ENCODE results near the gene PXDC1.

Gene PXDC1

GRCh38 chr6:3764516-3765335, 13.2 kb upstream of the PXDC1 start:
- no peak overlapping the region for H4K8ac ChIP-seq (ENCODE audit: low read depth, low read length)
- no peak overlapping the region for H3K4ac ChIP-seq (ENCODE audit: low read length)
- H3K18ac ChIP-seq (ENCODE audit: low read length): peak overlapping the region; percentile 68
- no peak overlapping the region for H2BK120ac ChIP-seq (ENCODE audit: low read depth, low read length)
- no peak overlapping the region for H3K14ac ChIP-seq (ENCODE audit: low read length)
- H3K4me2 ChIP-seq (ENCODE audit: insufficient read depth, low read length, poor library complexity, severe bottlenecking): no peak overlapping the region
- no peak overlapping the region for H4K91ac ChIP-seq (ENCODE audit: low read depth, low read length, poor library complexity)
- H3K9ac ChIP-seq (ENCODE audit: low read depth, low read length, poor library complexity): no peak overlapping the region
- H2BK12ac ChIP-seq (ENCODE audit: low read length): no peak overlapping the region
- no peak overlapping the region for H2AK5ac ChIP-seq (ENCODE audit: low read depth, low read length)
- no peak overlapping the region for H2BK5ac ChIP-seq (ENCODE audit: low read length)
- no peak for DNase-seq (ENCODE audit: low spot score)
- no peaks in the 10 kb centered on the region for H3K79me1 ChIP-seq (ENCODE audit: low read depth, low read length)
- no peak overlapping the region for H2BK15ac ChIP-seq (ENCODE audit: low read length)
- H3K9me3 ChIP-seq (replicated peaks in 1 of 2; ENCODE audit: control insufficient read depth in 2 of 2, insufficient read depth in 1 of 2, low read depth in 1 of 2, low read length in 2 of 2): peaks cover 0 to 4% of the 10 kb centered on the region in 2 donors
- H3K4me3 ChIP-seq (ENCODE audit: low read length in 2 of 2): no peak overlapping the region
- no peak overlapping the region for H3K23ac ChIP-seq (ENCODE audit: low read depth, low read length, poor library complexity)
- no peaks in the 10 kb centered on the region for H3K27me3 ChIP-seq (ENCODE audit: control insufficient read depth in 3 of 3, insufficient read depth in 3 of 3, low read depth in 1 of 3, low read length in 3 of 3)
- H3K27ac ChIP-seq (replicated peaks; ENCODE audit: low read length): no peak overlapping the region
- H3K36me3 ChIP-seq (replicated peaks in 1 of 2; ENCODE audit: control insufficient read depth in 2 of 2, insufficient read depth in 2 of 2, low read length in 2 of 2): no peaks in the 10 kb centered on the region
- no CpG with 5 or more reads among the region's 5 CpGs for WGBS, 2 donors (ENCODE audit: extremely low coverage in 2 of 2, insufficient read length in 2 of 2, insufficient replicate concordance in 1 of 2)
- no peak overlapping the region for H2AFZ ChIP-seq (ENCODE audit: low read length)
- peaks cover 0 to under 1% of the 10 kb centered on the region in 2 donors for H3K4me1 ChIP-seq (ENCODE audit: control insufficient read depth in 2 of 2, insufficient read depth in 1 of 2, low read depth in 1 of 2, low read length in 2 of 2)

DNA sequence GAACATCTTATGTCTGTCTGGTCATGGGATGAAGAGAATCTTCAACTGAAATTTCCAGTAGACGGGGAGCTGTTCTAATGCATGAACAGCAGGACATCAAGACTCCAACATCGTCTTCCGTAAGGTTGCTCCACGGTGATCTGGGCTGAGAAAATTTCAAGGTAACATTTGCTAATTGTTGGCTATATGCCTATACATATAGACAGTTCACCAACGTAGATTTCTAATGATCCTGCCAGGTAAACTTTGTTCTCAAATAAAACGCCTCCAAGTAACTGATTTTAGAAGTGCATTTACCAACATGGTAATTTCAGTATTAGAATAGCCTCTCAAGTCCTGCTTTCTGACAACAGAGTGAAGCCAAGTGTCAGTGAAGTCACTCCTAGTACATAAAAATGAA, 11.3 kb upstream of the PXDC1 start:
- no peak overlapping the region for H3K9ac ChIP-seq (ENCODE audit: low read depth, low read length, poor library complexity)
- no peak overlapping the region for H3K23ac ChIP-seq (ENCODE audit: low read depth, low read length, poor library complexity)
- no peaks in the 10 kb centered on the region for H3K4me1 ChIP-seq (ENCODE audit: control insufficient read depth in 2 of 2, insufficient read depth in 1 of 2, low read depth in 1 of 2, low read length in 2 of 2)
- no peak overlapping the region for H4K8ac ChIP-seq (ENCODE audit: low read depth, low read length)
- no peak overlapping the region for H3K4me3 ChIP-seq (ENCODE audit: low read length in 2 of 2)
- H3K4ac ChIP-seq (ENCODE audit: low read length): no peak overlapping the region
- no peaks in the 10 kb centered on the region for H3K36me3 ChIP-seq (replicated peaks in 1 of 2; ENCODE audit: control insufficient read depth in 2 of 2, insufficient read depth in 2 of 2, low read length in 2 of 2)
- H3K27ac ChIP-seq (replicated peaks; ENCODE audit: low read length): no peak overlapping the region
- H3K14ac ChIP-seq (ENCODE audit: low read length): no peak overlapping the region
- H3K79me1 ChIP-seq (ENCODE audit: low read depth, low read length): no peaks in the 10 kb centered on the region
- no peak overlapping the region for H2AFZ ChIP-seq (ENCODE audit: low read length)
- H2AK5ac ChIP-seq (ENCODE audit: low read depth, low read length): no peak overlapping the region
- H4K91ac ChIP-seq (ENCODE audit: low read depth, low read length, poor library complexity): no peak overlapping the region
- no peak overlapping the region for H3K18ac ChIP-seq (ENCODE audit: low read length)
- peaks cover 0 to 4% of the 10 kb centered on the region in 2 donors for H3K9me3 ChIP-seq (replicated peaks in 1 of 2; ENCODE audit: control insufficient read depth in 2 of 2, insufficient read depth in 1 of 2, low read depth in 1 of 2, low read length in 2 of 2)
- no CpG with 5 or more reads among the region's 6 CpGs for WGBS, 2 donors (ENCODE audit: extremely low coverage in 2 of 2, insufficient read length in 2 of 2, insufficient replicate concordance in 1 of 2)
- H2BK15ac ChIP-seq (ENCODE audit: low read length): no peak overlapping the region
- H2BK120ac ChIP-seq (ENCODE audit: low read depth, low read length): no peak overlapping the region
- no peak overlapping the region for H2BK12ac ChIP-seq (ENCODE audit: low read length)
- no peak overlapping the region for H3K4me2 ChIP-seq (ENCODE audit: insufficient read depth, low read length, poor library complexity, severe bottlenecking)
- no peak for DNase-seq (ENCODE audit: low spot score)
- H3K27me3 ChIP-seq (ENCODE audit: control insufficient read depth in 3 of 3, insufficient read depth in 3 of 3, low read depth in 1 of 3, low read length in 3 of 3): no peaks in the 10 kb centered on the region
- no peak overlapping the region for H2BK5ac ChIP-seq (ENCODE audit: low read length)

DNA sequence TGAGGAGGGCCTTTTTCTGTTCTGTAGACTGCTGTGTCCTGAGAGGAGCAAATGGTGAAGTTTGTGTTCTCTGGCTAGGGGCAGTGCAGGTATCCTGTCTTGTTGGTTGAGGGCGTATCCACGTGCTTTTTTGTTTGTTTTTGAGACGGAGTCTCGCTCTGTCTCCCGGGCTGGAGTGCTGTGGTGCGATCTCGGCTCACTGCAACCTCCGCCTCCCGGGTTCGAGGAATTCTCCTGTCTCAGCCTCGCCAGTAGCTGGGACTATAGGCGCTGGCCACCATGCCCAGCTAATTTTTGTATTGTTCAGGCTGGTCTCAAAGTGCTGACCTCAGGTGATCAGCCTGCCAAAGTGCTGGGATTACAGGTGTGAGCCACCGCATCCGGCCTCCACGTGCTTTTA, 10.8 kb upstream of the PXDC1 start:
- Histone ChIP-seq H3K14ac (ENCODE audit: low read length) (no peak overlapping the region), H3K9ac (ENCODE audit: low read depth, low read length, poor library complexity) (no peak overlapping the region), H3K4me2 (ENCODE audit: insufficient read depth, low read length, poor library complexity, severe bottlenecking) (no peak overlapping the region), H3K36me3 (replicated peaks in 1 of 2; ENCODE audit: control insufficient read depth in 2 of 2, insufficient read depth in 2 of 2, low read length in 2 of 2) (no peaks in the 10 kb centered on the region), H3K18ac (ENCODE audit: low read length) (no peak overlapping the region), H3K4me1 (ENCODE audit: control insufficient read depth in 2 of 2, insufficient read depth in 1 of 2, low read depth in 1 of 2, low read length in 2 of 2) (no peaks in the 10 kb centered on the region), H2BK12ac (ENCODE audit: low read length) (no peak overlapping the region), H3K4me3 (ENCODE audit: low read length in 2 of 2) (no peak overlapping the region), H2BK15ac (ENCODE audit: low read length) (no peak overlapping the region), H3K4ac (ENCODE audit: low read length) (no peak overlapping the region), H3K9me3 (replicated peaks in 1 of 2; ENCODE audit: control insufficient read depth in 2 of 2, insufficient read depth in 1 of 2, low read depth in 1 of 2, low read length in 2 of 2) (peaks cover 0 to 4% of the 10 kb centered on the region in 2 donors), H3K23ac (ENCODE audit: low read depth, low read length, poor library complexity) (no peak overlapping the region), H2AK5ac (ENCODE audit: low read depth, low read length) (no peak overlapping the region), H2BK5ac (ENCODE audit: low read length) (no peak overlapping the region), H2BK120ac (ENCODE audit: low read depth, low read length) (no peak overlapping the region), H4K91ac (ENCODE audit: low read depth, low read length, poor library complexity) (no peak overlapping the region), H3K27me3 (ENCODE audit: control insufficient read depth in 3 of 3, insufficient read depth in 3 of 3, low read depth in 1 of 3, low read length in 3 of 3) (no peaks in the 10 kb centered on the region), H3K79me1 (ENCODE audit: low read depth, low read length) (no peaks in the 10 kb centered on the region), H3K27ac (replicated peaks; ENCODE audit: low read length) (no peak overlapping the region), H4K8ac (ENCODE audit: low read depth, low read length) (no peak overlapping the region), H2AFZ (ENCODE audit: low read length) (no peak overlapping the region)
- no CpG with 5 or more reads among the region's 15 CpGs for WGBS, 2 donors (ENCODE audit: extremely low coverage in 2 of 2, insufficient read length in 2 of 2, insufficient replicate concordance in 1 of 2)
- DNase-seq (ENCODE audit: low spot score): no peak

GRCh38 chr6:3761989-3762270, 10.4 kb upstream of the PXDC1 start:
- H3K9me3 ChIP-seq (replicated peaks in 1 of 2; ENCODE audit: control insufficient read depth in 2 of 2, insufficient read depth in 1 of 2, low read depth in 1 of 2, low read length in 2 of 2): peaks cover 0 to 3% of the 10 kb centered on the region in 2 donors
- H3K4me3 ChIP-seq (ENCODE audit: low read length in 2 of 2): no peak overlapping the region
- no peak overlapping the region for H2AK5ac ChIP-seq (ENCODE audit: low read depth, low read length)
- H3K4me1 ChIP-seq (ENCODE audit: control insufficient read depth in 2 of 2, insufficient read depth in 1 of 2, low read depth in 1 of 2, low read length in 2 of 2): peaks cover 1 to 2% of the 10 kb centered on the region in 2 donors
- no peak overlapping the region for H3K9ac ChIP-seq (ENCODE audit: low read depth, low read length, poor library complexity)
- H2BK15ac ChIP-seq (ENCODE audit: low read length): no peak overlapping the region
- H3K4ac ChIP-seq (ENCODE audit: low read length): no peak overlapping the region
- H3K23ac ChIP-seq (ENCODE audit: low read depth, low read length, poor library complexity): no peak overlapping the region
- H3K79me1 ChIP-seq (ENCODE audit: low read depth, low read length): no peaks in the 10 kb centered on the region
- no peak for DNase-seq (ENCODE audit: low spot score)
- H3K18ac ChIP-seq (ENCODE audit: low read length): no peak overlapping the region
- H2BK120ac ChIP-seq (ENCODE audit: low read depth, low read length): no peak overlapping the region
- no CpG with 5 or more reads among the region's 8 CpGs for WGBS, 2 donors (ENCODE audit: extremely low coverage in 2 of 2, insufficient read length in 2 of 2, insufficient replicate concordance in 1 of 2)
- no peaks in the 10 kb centered on the region for H3K27me3 ChIP-seq (ENCODE audit: control insufficient read depth in 3 of 3, insufficient read depth in 3 of 3, low read depth in 1 of 3, low read length in 3 of 3)
- H3K36me3 ChIP-seq (replicated peaks in 1 of 2; ENCODE audit: control insufficient read depth in 2 of 2, insufficient read depth in 2 of 2, low read length in 2 of 2): no peaks in the 10 kb centered on the region
- H2BK5ac ChIP-seq (ENCODE audit: low read length): no peak overlapping the region
- no peak overlapping the region for H3K4me2 ChIP-seq (ENCODE audit: insufficient read depth, low read length, poor library complexity, severe bottlenecking)
- H3K27ac ChIP-seq (replicated peaks; ENCODE audit: low read length): no peak overlapping the region
- H3K14ac ChIP-seq (ENCODE audit: low read length): no peak overlapping the region
- H2AFZ ChIP-seq (ENCODE audit: low read length): no peak overlapping the region
- H4K91ac ChIP-seq (ENCODE audit: low read depth, low read length, poor library complexity): no peak overlapping the region
- no peak overlapping the region for H2BK12ac ChIP-seq (ENCODE audit: low read length)
- no peak overlapping the region for H4K8ac ChIP-seq (ENCODE audit: low read depth, low read length)
